Fibroblast of the aortic adventitia (primary cell): ENCODE data around the gene ZFAND3. TPM values are rescaled to one million over a fixed set of nuclear protein-coding genes. Genes with fewer than 3 reads are reported as not detected.

Experiments used
- DNase-seq: peaks from one replicate; pipeline ENCODE4 v3.0.0-alpha.2; 2010; ENCODE audit warnings: low read depth
- H3K4me3 ChIP-seq: 2 replicates; pipeline ENCODE4 v1.5.1; 2011; ENCODE audit warnings: low read depth, mild to moderate bottlenecking, control low read depth, low read length, moderate library complexity
- total RNA-seq: library from RNA; depleted of rRNA; stranded (reverse); fragments of >200 nt; gene quantifications from 2 replicates; pipeline ENCODE4 v1.2.3, GENCODE V29; 2012; ENCODE audit warnings: low replicate concordance
- TF ChIP-seq, protein P1 (sequence below): IDR thresholded peaks from 2 replicates; pipeline ENCODE4 v1.5.1; 2011; ENCODE audit warnings: mild to moderate bottlenecking, low read length, control low read depth, inconsistent platforms; ENCODE audit not compliant: insufficient read depth

Gene ZFAND3
- total RNA-seq, 1 donor: 31.3 TPM

DNA sequence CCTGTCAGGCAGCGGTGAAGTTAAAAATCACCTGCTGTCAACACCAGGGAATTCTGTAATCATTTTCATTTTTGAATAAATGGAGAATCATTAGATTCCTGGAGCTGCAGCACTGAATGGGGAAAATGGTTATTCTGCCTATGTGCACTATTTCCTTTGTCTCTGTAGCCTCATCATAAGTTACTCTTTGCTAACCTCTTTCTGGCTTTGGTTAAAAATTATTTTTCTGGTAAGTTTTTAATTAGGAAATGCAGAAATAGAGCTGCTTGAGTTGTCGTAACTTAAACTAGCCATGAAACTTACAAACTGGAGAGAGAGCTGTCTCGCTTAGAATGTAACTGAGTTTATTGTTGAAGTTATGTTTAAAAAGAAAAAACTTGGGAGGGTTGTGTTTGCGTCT, 28.8 kb downstream of the ZFAND3 start:
- no peak overlapping the region for H3K4me3 ChIP-seq
- no peak for DNase-seq
- TF ChIP-seq, protein P1, sequence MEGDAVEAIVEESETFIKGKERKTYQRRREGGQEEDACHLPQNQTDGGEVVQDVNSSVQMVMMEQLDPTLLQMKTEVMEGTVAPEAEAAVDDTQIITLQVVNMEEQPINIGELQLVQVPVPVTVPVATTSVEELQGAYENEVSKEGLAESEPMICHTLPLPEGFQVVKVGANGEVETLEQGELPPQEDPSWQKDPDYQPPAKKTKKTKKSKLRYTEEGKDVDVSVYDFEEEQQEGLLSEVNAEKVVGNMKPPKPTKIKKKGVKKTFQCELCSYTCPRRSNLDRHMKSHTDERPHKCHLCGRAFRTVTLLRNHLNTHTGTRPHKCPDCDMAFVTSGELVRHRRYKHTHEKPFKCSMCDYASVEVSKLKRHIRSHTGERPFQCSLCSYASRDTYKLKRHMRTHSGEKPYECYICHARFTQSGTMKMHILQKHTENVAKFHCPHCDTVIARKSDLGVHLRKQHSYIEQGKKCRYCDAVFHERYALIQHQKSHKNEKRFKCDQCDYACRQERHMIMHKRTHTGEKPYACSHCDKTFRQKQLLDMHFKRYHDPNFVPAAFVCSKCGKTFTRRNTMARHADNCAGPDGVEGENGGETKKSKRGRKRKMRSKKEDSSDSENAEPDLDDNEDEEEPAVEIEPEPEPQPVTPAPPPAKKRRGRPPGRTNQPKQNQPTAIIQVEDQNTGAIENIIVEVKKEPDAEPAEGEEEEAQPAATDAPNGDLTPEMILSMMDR: no peak

DNA sequence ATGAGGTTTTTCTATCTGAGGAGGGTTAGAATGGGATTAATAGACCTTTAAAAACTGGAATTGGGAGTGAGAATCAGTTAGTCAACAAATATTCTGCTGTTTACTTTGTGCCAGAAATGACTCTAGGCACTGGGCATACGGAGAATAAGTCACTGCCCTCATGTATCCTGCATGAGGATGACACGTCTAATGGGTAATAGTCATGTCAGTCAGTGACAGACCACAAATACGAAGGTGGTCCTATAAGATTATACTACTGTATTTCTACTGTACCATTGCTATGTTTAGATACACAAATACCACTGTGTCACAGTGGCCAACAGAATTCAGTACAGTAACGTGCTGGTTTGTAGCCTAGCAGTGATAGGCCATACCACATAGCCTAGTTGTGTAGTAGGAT, 30.7 kb downstream of the ZFAND3 start:
- no peak for DNase-seq
- TF ChIP-seq, protein P1: no peak
- H3K4me3 ChIP-seq: no peak overlapping the region

DNA sequence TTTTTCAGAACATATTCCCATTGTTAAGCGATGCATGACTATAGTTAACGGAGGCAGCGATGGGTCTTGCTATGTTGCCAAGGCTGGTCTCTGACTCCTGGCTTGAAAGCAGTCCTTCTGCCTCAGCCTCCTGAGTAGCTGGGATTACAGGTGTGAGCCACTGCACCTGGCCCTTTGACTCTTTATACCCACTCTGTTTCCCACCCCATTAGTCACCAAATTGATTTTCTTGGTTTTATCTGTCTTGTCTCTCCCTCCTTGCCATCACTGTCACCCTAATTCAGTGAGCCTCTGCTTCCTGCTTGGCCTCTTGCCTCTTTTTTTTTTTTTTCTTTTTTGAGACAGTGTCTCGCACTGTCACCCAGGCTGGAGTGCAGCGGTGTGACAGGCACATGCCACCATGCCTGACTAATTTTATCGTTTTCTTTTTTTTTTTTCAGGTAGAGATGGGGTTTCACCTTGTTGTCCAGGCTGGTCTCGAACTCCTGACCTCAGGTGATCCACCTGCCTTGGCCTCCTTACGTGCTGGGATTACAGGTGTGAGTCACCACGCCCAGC, 31.3 kb downstream of the ZFAND3 start:
- TF ChIP-seq, protein P1: no peak
- DNase-seq: no peak
- H3K4me3 ChIP-seq: no peak overlapping the region

DNA sequence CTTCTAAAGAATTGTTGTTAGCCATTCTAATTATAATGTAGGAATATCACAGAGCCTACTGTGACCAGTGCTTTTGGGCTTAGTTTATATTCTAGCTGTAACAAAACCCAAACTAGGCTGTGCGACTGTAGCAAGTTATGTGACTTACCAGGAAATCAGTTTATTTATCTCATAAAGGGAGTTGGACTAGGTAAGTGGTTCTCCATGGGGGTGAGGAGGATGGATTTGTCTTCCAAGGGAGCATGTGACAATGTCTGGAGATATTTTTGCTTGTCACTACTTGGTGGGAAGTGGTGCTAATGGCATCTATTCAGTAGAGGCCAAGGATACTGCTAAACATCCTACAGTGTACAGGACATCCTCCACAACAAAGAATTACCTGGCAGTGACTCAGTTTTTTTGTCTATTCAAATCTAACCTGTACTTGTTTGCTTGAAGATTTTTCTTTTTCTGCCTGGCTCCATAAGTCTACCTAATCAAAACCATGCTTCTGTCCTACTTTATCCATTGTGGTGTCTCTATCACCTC, 32.5 kb downstream of the ZFAND3 start:
- H3K4me3 ChIP-seq: no peak overlapping the region
- DNase-seq: no peak
- TF ChIP-seq, protein P1: no peak

DNA sequence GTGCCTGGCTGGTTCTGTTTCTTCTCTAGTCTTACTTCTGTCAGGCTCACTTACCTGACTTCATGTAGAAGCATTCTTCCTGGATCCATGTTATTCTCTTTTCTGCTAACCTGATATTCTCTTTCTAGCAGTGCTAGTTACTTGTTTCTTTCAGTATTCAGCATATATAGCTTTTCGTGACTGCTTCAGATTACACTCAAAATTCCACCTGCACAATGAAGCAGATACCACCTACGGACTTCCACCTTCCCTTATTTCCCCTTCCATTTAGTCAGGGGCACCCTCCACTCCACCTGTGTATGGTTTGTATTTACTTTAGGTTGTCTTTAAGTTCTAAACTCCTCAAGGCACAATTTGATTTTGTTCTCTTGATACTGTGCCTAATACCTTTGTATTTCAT, 36.8 kb downstream of the ZFAND3 start:
- DNase-seq: no peak
- H3K4me3 ChIP-seq: no peak overlapping the region
- TF ChIP-seq, protein P1: no peak

DNA sequence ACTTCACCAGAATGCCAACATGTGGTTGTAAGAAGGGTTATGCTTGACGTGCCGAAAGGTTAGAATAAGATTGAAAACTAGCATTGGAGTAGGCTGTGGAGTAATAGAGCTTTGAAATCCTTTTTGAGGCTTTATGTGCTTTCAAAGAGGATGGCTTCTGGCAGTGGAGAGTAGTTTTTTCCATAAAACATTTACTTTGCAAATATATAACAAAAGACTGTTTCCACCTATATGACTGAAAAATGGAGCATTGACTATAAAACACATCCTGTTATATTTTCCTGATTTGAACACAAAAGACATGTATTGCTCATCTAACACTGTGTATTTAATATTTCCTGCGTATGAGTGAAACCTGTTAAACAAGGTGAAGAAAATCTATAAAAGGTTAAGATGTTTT, 38.8 kb downstream of the ZFAND3 start:
- no peak overlapping the region for H3K4me3 ChIP-seq
- DNase-seq: no peak
- TF ChIP-seq, protein P1: no peak
